ENCODE data around the gene COA4. TPM values are rescaled to one million over a fixed set of nuclear protein-coding genes. Genes with fewer than 3 reads are reported as not detected.

The COA4 gene
- polyA plus RNA-seq, 2 of the 4 experiments (the other 2 are of a cell fraction), result 126 to 212 TPM

DNA sequence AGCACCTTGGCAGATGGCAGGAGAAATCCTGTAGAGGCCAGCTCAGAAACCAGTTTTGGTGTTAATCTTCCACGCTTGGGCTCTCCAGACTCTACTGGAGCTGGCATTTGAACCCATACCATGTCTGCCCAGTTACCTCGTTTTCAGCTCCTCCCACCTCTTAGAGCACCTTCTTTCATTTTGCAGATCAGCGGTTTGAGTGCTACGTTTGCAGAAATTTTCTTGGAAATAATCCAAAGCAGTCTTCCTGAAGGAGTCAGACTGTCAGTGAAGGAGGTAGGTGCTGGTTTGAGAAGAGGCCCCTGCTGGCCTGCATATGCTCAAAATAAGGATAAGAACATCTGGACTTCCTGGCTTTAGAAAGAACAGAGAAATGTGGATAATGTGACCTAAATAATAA lies 13.7 kb downstream of the COA4 start:
- ATAC-seq, result no peak
- FAIRE-seq, result no peak

GRCh38 chr11:73860202-73860601 lies 16.4 kb downstream of the COA4 start:
- TF ChIP-seq EP300 (IDR thresholded peaks at IDR 0.05), result no peak
- TF ChIP-seq CHD2 (IDR thresholded peaks at IDR 0.05; ENCODE audit: low read length, partially characterized antibody), result no peak
- TF ChIP-seq GATA3 (IDR thresholded peaks at IDR 0.05; ENCODE audit: borderline replicate concordance), result no peak
- no peak for TF ChIP-seq BHLHE40 (IDR thresholded peaks at IDR 0.05; ENCODE audit: low read depth, low read length)
- TF ChIP-seq ZC3H11A (IDR thresholded peaks at IDR 0.05), result no peak
- TF ChIP-seq CTCF (IDR thresholded peaks at IDR 0.05), result no peak
- TF ChIP-seq HEYL (CRISPR knock-in tag; IDR thresholded peaks at IDR 0.05), result no peak
- no peak for TF ChIP-seq POLR2AphosphoS2 (conservative IDR thresholded peaks at IDR 0.05; ENCODE audit: low read length)
- TF ChIP-seq BCL3 (IDR thresholded peaks at IDR 0.05), result no peak
- TF ChIP-seq, protein P1, sequence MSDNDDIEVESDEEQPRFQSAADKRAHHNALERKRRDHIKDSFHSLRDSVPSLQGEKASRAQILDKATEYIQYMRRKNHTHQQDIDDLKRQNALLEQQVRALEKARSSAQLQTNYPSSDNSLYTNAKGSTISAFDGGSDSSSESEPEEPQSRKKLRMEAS (IDR thresholded peaks at IDR 0.05), result no peak
- TF ChIP-seq HDAC2 (IDR thresholded peaks at IDR 0.05), result no peak
- ChIA-PET POLR2A (no interaction called here), CTCF (no interaction called here)
- ATAC-seq, result no peak
- Histone ChIP-seq H3K4me1 (no peaks in the 10 kb centered on the region), H3K9me3 (no peaks in the 10 kb centered on the region), H3K4me3 (no peak overlapping the region), H3K4me2 (no peak overlapping the region), H3K27ac (no peak overlapping the region)
- no peak for FAIRE-seq
- 57% methylated on average over 2 of the region's 2 CpGs for WGBS (ENCODE audit: missing lambda C conversion rate)
- DNase-seq (ENCODE audit: low read depth in 1 of 2, low spot score in 1 of 2), result no peak

More for the DNA sequence above, 13.7 kb downstream of the COA4 start:
- ChIA-PET CTCF (interaction anchor here (1.2 to 2.0 kb wide), 3 partner anchors 11 to 66 kb away, joined by 3 to 5 read pairs (median 3); no protein-coding TSS in a partner anchor), POLR2A (no interaction called here)
- TF ChIP-seq CBX8 (IDR thresholded peaks at IDR 0.05) (no peak), POLR2A (IDR thresholded peaks at IDR 0.05; ENCODE audit: low read length) (no peak), ZC3H11A (IDR thresholded peaks at IDR 0.05) (no peak), GATA3 (IDR thresholded peaks at IDR 0.05; ENCODE audit: borderline replicate concordance) (no peak), PBX3 (IDR thresholded peaks at IDR 0.05) (no peak), FOXS1 (CRISPR knock-in tag; IDR thresholded peaks at IDR 0.05) (no peak), RAD21 (conservative IDR thresholded peaks at IDR 0.05 in 1 of 2, IDR thresholded peaks at IDR 0.05 in 1 of 2) (no peak), ZNF302 (CRISPR knock-in tag; IDR thresholded peaks at IDR 0.05) (no peak), SREBF2 (IDR thresholded peaks at IDR 0.05) (no peak), EHMT2 (IDR thresholded peaks at IDR 0.05; ENCODE audit: low read depth) (no peak), MYC (IDR thresholded peaks at IDR 0.05; ENCODE audit: borderline replicate concordance, low read length) (no peak), RCOR1 (IDR thresholded peaks at IDR 0.05; ENCODE audit: low read depth, low read length) (no peak), JUN (IDR thresholded peaks at IDR 0.05) (no peak), CEBPB (IDR thresholded peaks at IDR 0.05) (no peak), TP53 (CRISPR knock-in tag; IDR thresholded peaks at IDR 0.05) (no peak), HOXA7 (CRISPR knock-in tag; IDR thresholded peaks at IDR 0.05) (no peak)
- Histone ChIP-seq H3K4me1 (peaks cover 22% of the 10 kb centered on the region), H3K27ac (no peak overlapping the region), H3K4me2 (no peak overlapping the region), H3K9me3 (no peaks in the 10 kb centered on the region), H3K4me3 (no peak overlapping the region)
- WGBS (ENCODE audit: missing lambda C conversion rate), result 87% methylated on average over 4 of the region's 4 CpGs
- DNase-seq (ENCODE audit: low read depth in 1 of 2, low spot score in 1 of 2), result no peak
